ENCODE results near the gene STX4.

The STX4 gene

DNA sequence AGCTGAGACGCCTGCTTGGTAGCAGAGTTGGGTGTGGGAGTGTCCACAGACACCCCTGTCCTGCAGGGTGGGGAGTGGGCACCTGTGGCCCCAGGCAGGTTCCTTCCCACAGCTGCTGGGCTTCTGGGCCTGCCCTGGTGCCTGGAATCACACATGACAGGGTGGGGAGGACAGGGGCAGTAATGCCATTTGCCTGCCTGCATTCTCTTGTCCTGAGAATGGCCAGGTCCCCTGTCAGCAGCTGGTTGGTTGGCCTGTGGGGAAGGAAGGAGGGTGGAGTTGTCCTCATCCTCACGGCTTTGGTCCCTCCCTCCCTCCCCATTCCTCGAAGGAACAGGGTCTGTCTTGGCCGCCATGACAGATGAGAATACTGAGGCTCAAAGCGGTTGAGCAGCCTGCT lies 50.2 kb downstream of the STX4 start:
- no peak for DNase-seq (ENCODE audit: low spot score)

DNA sequence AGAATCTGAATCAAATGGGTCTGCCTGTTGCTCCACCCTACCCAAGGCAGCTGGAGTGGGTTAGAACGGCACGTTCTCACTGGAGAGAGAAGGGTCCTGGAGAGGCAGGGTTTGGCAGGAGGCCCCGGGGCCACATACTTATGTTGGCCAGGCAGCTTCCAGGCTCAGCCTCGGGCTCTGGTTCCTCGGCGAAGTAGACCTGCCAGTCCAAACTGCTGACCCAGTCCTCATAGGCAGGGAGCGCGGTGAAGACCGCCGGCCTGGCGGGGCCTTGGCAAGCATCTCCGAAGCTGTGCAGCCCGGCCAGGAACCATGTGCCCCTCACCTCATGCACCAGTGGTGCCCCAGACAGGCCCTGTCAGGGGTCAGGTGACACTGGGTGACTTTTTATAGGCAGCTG lies 50.6 kb downstream of the STX4 start:
- DNase-seq (ENCODE audit: low spot score) = no peak

DNA sequence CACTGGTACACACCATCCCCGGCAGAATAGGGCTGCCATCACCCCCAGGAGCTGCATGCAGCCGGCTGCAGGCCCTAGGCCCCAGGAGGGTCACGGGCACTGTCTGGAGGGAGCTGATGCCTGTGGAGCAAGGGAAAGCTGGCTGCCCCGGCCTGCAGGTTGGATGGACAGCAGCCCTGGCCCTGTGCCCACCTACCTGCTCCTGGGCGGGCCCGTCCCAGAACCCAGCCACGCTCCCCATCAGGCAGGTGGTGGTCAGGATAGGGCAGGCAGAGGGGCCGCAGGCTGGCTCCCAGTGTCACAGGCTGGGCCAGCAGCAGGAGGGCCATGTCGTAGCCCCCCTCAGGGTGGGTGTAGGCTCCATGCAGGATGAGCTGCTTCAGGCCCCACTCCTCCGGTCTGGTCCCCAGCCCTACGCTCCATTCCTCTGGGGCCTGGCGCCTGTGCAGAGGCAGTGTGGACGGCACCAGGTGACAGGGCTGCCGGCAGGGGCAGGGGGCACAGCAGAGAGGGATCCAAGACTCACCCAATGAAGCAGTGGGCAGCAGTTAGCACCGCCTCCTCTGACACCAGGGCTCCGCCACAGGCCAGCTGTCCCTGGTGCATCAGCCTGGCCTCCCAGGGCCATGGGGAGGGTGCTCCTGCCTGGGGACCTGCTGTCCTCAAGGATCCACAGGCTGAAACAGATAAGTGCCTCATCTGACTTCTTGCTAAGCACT lies 51.4 kb downstream of the STX4 start:
- DNase-seq (ENCODE audit: low spot score) = no peak

DNA sequence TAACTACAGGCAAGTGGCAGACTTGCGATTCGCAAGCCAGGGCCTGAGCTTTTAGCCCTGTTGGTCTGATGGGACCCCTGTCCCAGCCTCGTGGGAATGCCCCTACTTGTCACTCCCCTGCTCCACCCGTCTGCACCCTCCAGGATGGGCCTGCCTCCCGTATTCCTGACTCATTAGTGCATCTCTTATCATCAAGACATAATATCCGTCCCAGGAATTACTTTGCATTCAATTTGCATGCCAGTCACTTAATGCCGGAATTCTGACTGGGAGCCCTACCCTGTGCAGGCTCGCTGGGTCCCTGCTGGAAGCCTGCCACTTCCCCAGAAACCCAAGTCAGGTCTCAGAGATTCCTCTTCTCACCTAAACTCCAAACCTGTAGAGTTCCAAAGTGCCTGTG lies 52.1 kb downstream of the STX4 start:
- no peak for DNase-seq (ENCODE audit: low spot score)

DNA sequence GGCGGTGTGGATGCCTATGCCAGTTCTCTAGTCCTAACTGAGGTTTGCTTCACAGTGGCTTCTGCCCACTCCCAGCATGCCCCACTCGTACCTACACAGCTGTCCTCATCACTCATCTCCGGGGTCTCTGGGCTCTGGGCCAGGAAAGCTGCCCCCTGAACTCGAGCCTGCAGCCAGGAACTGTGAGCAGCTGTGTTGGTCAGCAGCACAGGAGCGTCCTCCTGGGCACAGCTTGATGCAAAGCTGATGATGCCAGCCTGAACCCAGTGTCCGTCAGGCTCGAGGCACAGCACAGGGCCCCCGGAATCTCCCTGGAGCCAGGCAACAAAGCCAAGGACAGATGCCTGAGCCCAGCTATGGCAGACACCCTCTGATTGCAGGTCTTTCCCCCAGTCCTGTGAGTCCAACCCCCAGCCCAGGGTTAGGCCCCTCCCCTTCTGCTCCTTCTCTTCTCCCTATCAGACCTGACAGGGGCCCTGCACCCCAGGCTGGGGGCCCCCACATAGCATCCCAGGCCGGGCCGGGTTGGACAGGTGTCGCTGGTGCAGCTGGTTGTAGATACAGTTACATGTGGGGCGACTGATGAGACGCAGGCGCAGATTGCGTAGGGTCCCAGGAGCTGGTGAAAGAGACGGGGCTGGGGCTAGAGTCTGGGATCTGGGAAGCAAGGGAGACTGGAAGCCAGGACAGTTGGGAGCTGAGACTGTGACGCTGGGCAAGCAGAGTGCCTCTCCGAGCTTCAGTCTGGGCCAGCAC lies 52.7 kb downstream of the STX4 start:
- DNase-seq (ENCODE audit: low spot score) = no peak

DNA sequence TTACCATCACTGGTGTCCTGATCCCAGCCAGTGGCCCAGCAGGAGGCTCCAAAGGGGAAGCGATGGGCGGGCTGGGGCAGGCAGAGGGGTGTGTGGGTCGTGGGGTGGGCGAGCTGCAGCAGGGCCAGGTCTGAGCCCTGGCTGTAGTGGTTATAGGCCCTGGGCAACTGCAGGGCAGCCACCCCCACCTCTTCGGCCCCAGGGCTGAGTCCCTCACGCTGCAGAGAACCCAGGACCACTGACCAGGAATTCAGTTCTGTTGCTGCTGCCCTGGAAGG lies 53.2 kb downstream of the STX4 start:
- DNase-seq (ENCODE audit: low spot score) = no peak

DNA sequence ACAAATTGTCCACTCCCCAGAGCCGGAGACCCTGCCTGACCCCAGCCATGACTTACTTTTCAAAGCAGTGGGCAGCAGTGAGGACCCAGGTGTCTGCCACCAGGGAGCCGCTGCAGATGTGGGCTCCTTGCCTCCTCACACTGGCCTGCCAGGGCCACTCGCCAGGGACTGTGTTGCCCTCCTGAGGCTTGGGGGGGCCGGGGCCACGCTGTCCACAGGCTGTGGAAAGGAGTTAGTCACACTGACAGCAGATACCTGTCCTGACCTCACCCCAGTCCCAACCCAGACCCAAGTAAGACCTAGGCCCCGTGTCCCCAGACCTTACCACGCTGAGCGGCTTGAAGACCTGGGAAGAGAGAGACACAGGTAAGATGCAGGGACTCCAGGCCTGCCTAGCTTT lies 54.1 kb downstream of the STX4 start:
- DNase-seq (ENCODE audit: low spot score) = no peak

DNA sequence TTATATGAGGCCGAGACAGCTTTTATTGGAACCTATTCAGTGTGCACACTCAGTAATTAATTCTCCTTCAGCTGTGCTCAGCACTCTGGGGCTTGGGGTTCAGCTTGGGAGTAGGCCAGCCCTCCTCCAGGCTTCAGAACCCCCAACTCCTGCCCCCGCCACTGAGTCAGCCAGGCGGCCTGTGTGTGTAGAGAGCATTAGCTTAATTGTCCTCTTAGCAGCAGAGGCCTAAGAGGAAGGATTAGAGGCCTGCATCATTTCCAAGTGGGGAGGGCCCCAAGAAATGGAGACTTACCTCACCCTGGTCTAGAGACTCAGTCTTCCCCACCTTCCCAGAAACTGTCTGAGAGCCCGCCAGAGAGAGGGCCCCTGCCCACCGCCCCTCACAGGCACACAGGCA lies 54.6 kb downstream of the STX4 start:
- no peak for DNase-seq (ENCODE audit: low spot score)

DNA sequence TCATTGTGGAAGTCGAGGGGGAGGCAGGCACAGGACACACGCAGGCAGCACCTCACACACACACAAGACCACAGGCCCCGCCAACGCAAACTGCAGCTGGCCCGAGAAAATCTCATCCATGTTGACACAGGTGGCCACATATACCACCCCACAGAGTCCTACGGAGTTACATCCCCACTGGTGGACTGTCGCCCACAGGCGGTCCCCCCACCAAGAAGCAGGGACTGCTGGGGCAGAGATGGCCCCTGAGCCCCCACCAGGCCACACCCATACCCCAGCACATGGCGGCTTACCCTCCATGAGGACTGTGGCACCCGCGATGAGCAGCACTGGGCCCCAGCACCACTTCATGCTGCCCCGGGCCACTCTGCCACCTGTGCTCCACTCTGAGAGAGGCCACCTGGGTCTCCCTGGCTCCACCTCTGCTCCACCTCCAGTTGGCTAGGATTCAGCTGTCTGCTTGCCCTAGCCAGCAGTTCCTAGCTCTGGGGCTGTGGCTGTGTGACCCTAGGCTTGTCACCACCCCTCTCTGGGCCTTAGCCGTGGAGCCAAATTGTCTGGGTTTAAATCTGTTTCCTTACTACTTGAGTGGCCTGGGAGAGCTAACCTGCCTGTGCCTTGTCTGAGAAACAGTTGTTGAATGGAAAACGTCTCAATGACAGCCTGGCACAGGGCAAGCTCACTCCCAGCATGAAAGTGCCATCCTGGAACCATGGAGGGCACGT lies 55.3 kb downstream of the STX4 start, which contains the start of gene PRSS53:
Gene PRSS53 (minus strand): TSS at position 485 of the 725 bp plus-strand sequence. CDS start 134 bp downstream, at position 351.
- no peak for DNase-seq (ENCODE audit: low spot score)

DNA sequence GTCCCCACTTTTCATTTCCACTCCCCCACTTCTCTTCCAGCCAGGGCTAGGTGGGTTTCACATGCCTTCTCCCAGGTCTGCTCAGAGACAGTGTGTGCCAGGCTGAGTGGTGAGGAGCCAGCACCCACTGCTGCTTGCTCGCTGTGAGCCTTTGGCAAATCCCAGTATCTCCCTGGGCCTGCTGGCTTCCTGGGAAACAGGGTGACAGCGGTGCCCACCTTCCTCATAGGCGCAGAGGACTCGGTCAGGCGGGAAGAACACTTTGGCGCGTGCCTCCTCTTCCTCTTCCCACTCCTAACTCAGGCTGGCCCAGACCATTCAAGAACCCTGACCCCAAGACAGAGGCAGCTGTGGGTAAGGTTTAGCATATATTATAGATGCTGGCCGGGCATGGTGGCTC lies 55.8 kb downstream of the STX4 start:
- no peak for DNase-seq (ENCODE audit: low spot score)
